GM12801 (cell line): ENCODE data around the gene SMAD3.

ENCODE experiments used
- TF ChIP-seq, protein P1 (sequence below): IDR thresholded peaks from one replicate; pipeline ENCODE4 v1.5.1; 2011; ENCODE audit warnings: control low read depth; ENCODE audit not compliant: insufficient read length; ENCODE audit errors: extremely low read depth

SMAD3 gene

DNA sequence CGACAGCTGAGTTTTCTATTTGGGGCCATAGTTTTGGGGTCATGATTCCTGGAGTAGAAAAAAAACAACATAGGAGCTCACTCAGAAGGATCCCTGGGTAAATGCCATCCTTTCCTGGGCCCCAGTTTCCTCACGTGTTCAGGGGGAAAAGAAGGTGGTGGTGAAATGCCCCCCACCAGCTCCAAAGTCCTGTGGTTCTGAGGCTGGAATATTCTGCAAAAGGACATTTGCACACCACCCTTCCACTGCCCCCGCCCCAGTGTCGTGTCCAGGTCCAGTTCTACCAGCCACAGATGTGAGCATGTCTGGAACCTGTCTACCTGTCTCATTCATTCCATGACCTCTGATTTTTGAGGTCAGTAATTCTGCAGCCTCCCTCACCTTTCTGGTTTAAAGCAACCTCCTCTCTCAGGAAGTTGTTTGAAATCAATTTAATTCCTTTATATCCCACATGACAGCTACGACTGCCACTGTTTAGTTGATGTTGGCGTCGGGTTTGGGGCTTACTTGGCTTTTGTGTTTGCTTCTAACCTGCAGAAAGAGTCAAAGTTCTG lies 82.1 kb downstream of the SMAD3 start:
- TF ChIP-seq, protein P1, sequence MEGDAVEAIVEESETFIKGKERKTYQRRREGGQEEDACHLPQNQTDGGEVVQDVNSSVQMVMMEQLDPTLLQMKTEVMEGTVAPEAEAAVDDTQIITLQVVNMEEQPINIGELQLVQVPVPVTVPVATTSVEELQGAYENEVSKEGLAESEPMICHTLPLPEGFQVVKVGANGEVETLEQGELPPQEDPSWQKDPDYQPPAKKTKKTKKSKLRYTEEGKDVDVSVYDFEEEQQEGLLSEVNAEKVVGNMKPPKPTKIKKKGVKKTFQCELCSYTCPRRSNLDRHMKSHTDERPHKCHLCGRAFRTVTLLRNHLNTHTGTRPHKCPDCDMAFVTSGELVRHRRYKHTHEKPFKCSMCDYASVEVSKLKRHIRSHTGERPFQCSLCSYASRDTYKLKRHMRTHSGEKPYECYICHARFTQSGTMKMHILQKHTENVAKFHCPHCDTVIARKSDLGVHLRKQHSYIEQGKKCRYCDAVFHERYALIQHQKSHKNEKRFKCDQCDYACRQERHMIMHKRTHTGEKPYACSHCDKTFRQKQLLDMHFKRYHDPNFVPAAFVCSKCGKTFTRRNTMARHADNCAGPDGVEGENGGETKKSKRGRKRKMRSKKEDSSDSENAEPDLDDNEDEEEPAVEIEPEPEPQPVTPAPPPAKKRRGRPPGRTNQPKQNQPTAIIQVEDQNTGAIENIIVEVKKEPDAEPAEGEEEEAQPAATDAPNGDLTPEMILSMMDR = no peak

DNA sequence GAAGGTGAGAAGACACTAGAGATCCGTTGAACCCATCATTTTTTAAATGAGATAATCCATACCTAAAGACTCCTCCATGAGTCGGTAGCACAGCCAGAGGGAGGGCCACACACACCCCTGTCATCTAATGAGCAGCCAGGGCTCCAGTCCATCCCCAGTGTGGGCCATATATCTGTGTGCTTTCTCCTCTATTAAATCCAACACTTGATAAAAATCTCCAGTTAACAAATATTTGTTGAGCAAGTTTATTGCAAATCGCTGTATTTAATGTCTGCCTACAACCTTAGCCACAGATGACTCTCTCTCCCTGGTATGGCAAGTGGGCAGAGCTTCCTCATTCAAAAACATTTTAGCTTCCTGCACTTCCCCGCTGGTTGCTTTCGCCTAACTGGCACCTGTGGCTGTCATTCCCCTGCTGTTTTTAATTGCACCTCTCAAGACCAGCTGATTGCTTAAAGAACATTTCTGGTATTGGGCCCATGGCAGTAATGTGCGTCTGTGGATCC lies 82.8 kb downstream of the SMAD3 start:
- TF ChIP-seq, protein P1 = no peak

DNA sequence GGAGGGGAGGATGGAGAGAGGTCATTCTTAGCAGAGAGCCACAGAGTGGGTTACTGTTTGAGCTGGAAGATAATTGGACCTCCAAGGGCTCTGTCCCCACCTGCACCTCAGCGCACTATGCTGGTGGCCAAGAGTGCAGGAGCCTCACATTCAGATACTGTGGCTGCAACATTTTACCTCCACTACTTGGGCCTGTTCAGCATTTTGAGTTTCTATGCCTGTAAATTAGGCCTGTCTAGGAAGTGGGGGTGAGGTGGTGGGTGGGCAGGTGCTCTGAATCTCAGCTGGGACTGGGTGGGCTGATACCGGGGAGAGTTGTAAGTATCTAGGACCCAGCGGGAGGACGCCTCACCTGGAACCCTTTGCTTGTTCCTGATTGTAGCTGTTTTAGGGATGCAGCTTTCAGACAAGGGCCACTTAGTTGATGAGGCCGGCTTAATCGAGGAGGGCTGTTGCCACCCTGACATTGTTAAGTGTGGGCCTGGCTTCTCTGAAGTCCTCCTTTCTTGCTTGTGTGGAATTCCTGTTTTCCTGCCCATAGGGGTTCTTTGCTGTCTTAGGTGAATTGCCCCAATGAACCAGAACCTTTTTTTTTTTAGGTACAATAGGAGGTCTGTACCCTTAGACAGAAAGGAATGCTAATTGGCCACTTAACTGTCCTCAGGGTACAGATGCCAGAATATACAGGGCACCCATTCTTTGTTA lies 83.8 kb downstream of the SMAD3 start:
- TF ChIP-seq, protein P1 = no peak

DNA sequence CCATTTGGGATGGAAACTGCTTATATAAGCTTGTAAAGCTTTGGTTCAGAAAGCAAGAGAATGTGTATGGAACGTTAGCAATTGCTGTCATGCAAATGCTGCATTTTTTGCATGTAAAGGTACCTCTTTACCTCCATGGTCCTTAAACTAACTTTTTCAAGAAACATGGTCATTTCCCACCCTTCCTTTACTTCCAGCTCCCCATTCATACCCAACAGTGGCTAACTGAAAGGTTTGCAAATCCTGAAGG lies 84.3 kb downstream of the SMAD3 start:
- TF ChIP-seq, protein P1 = no peak

DNA sequence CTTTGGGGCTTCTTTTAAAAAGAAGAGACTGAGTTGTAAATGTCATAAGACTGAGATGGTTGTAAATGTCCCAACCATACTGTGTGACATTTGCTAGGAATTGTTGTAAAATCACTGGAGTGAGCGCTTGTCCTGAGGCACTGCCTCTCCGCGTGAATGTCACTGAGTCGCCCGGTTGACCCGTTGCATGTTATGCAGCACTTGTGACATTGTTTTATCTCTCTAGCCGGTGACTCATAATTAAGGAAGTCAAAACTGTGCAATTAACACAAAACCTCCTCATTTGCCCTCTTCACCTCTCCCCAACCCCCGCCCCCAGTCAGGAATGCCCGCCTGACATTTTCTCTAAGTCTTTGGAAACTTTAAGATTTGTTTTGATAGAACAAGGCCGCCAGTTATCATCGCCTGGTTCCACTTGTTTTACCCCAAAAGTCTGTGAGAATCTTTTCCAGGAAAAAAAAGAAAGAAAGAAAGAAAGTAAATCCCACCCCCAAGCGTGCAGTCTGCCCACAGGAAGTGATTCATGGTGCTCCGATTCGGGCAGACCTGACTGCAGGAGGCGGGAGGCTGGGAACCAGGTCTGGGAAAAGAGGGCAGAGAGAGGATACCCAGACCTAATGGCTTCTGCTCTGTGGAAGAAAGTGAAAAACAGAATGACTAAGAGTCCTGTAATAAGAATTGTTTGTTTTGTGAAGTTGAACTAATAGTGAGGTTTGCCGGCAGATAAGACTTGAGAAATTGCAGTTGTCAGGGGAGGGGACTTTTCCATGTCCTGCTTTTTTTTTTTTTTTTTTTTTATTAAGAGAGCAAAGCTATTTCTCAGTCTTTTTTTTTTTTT lies 84.8 kb downstream of the SMAD3 start:
- TF ChIP-seq, protein P1 = no peak

DNA sequence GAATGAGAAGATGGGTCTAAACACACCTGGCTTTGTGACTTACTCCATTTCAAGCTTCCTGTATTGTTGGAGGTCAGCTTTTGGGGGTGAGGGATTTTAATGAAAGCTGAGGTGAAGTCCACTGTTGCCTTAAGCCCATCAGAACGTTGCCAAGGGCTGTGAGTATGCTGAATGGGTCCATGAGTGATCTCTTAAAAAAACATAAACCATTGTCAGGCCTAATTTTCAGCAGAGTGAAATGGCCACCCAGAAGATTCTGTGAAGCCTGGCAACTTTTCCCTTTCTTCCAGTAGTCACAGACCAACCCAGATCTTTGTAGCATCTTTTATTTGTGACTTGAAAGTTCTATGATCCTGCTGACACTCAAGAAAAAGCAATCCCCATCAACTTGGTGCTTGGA lies 87.0 kb downstream of the SMAD3 start:
- TF ChIP-seq, protein P1 = no peak

DNA sequence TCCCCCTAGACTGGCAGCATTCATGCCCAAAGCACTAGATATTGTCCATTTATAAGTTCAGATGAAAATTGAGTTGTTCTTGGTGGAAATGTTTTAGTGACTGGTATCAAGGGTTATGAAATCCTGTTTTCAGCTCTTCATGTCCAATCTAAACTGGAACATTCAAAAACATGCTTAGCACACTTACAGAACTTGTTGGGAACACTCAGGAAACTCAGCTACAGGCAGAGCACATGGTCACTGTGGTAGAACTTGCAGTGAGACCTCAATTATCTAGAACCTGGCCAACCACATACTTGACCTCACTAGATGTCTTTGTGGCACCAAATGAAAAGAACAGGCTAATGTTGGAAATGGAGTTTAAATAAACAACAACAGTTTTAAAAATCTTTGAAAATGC lies 88.8 kb downstream of the SMAD3 start:
- TF ChIP-seq, protein P1 = no peak
